AML-193 (cell line): ENCODE measurements around the gene DNAJC10.

Experiments used
- DNase-seq, 2 experiments: peaks; one replicate each; lab custom pipeline; 2025; lab: John Stamatoyannopoulos, UW

Gene DNAJC10

DNA sequence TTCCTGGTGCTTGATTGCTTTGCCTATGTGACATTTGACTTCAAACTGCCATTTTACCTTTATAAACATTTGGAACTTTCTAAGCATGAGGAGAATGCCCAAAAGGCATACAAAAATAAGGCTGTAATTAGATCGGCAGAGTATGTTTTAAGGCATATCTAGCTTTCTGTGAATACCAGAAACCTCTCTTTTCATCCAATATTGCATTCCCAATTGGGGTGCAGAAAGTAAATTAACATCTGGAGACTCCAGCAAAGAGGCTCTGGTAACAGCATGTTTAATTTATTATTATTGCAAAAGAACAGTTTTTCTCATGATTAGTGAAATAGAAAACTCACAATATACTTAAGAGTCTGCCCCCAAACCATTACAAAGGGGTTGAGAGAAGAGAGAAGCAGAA, 118.2 kb downstream of the DNAJC10 start:
- DNase-seq: no peak

DNA sequence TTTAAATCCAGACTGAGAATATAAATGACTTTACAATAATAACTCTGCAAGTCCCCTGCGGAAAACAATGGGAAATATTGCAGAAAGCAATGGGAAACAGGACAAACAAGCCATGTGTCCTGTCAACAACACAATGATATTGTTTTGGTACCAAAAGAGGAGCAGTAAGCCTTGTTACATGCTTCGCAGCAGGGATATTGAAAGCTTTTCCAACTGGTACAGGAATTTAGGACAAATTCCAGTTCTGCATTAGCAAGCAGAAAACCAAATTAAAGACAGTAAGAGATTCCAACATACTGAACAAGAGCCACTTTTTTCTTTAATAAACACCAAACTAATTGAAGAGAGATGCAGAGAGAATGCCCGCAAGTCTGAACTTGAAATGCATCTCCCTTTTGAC, 120.4 kb downstream of the DNAJC10 start:
- DNase-seq: no peak
